Femur (tissue), 1 donor: ENCODE measurements around the gene C7orf57.

ENCODE experiments used
- DNase-seq: peaks from one replicate; pipeline ENCODE4 v3.0.0-alpha.2; 2017

Gene C7orf57

DNA sequence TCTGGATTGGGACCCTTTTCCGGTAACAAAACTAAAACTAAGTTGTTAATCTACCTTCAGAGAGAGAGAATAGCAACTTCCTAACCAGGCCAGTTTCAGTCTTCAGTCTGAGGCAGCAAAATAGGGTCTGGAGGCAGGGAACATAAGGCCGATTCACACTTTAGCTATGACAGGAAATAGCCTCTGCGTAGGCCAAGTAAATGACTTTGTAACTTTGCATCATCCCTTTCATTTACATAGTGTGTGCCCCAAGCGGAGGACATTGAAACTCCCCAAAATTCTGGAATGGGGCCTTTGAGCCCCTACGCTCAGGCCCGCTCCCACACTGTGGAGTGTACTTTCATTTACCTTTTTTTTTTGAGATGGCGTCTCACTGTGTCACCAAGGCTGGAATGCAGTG is 52.0 kb downstream of the C7orf57 start:
- no peak for DNase-seq

DNA sequence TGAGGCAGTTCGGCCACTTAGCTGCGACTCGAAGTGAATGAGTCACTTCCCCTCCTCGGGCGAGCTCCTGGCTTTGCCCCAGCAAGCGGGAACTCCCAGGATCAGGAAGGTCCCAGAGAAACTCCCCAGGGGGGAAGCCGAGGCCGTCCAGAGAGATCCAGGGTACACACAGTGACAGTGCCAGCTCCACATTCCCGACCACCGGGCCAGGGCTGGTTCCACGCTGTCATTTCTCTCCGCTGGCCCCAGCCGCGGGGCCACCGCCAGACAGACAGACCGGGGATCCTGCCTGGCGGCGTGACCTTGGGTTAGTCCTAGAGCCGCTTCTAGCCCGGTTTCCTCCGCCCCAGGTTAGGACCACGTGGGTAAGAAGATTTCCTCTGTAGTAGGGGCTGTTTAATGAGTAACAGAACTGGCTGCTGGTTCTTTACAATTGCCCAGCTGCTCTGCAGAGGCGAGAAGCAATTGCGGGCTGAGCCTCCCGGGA is 53.3 kb downstream of the C7orf57 start:
- peak; percentile 77 for DNase-seq

DNA sequence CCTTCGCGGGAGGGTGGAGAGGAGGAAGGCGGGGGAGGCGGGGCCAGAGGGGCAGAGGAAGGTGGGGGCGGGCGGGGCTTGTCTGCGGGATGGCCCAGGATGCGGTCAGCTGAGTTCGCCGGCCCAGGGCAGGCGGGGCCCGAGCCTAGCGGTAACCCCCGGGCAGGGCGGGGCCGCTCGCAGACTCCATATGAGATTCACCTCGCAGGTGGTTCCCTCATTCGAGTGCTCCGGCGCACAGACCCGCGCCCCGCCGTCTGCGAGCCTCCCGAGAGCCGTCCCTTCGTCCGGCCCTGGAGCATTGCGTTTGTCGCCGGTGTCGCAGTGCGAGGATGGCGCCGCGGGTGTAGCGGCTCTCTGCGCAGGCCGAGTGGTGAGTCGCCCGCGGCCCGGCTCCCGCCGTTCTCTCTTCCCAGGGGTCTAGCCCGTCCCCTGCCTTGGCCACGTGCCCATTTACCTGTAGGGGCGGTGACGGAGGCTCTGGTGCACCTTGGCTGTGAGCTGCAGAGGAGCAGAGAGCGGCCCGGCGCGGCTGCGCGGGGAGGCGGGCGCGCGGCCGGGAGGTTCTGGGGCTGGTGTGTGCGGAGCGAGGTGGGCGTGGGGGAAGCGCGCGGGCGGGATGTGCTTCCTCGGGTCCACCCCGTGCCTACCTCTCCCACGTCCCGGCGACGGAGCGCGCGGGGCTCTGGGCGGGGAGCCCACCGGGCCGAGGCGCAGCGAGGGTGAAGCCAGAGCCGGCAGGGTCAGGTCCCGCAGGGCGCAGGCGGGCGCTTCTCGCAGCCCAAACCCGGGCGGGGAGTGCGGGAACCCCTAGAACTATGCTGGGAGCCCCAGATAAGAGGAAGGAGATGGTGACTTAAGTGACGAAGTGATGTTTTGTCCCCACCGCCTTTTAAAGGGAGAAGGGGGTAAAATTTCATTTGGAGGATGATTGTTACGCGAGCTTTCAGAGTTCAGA is 54.0 kb downstream of the C7orf57 start, which contains the start of gene UPP1:
Gene UPP1 (plus strand): TSS at position 220 of the 958 bp plus-strand sequence. CDS start 5,519 bp downstream, outside the sequence.
- peak; percentile 85 for DNase-seq

DNA sequence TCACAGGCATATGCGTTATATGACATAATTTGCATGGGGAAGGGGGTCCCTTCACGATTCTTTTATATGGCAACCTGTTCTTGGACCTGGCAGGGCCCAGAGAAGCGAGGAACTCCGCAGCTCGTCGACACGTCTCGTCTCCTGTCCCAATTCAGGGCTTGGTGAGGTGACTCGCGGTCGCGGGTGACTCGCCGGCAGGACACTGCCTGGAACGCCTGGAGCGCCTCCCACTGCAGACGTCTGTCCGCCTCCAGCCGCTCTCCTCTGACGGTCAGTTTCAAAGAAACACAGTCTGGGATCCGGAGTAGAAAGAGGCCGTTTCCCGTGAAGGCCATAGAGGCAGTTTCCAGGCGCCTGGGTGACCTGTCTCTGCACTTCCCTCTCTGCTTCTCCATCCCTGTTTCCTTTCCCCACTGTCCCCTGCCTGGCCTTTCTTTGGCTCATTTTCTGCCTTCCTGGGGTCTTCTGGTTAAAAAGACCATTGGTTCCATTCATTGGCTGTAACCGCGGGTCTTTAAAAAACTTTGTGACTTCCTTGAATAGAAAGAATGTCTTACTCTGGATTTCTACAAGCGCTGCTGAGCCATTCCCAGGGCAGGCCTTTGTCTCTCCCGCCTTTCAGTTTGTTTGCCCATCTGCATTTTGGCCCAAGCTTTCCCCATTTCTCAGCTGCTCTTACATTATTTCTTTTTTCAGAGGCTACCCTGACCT is 54.9 kb downstream of the C7orf57 start:
- peak; percentile 39 for DNase-seq

DNA sequence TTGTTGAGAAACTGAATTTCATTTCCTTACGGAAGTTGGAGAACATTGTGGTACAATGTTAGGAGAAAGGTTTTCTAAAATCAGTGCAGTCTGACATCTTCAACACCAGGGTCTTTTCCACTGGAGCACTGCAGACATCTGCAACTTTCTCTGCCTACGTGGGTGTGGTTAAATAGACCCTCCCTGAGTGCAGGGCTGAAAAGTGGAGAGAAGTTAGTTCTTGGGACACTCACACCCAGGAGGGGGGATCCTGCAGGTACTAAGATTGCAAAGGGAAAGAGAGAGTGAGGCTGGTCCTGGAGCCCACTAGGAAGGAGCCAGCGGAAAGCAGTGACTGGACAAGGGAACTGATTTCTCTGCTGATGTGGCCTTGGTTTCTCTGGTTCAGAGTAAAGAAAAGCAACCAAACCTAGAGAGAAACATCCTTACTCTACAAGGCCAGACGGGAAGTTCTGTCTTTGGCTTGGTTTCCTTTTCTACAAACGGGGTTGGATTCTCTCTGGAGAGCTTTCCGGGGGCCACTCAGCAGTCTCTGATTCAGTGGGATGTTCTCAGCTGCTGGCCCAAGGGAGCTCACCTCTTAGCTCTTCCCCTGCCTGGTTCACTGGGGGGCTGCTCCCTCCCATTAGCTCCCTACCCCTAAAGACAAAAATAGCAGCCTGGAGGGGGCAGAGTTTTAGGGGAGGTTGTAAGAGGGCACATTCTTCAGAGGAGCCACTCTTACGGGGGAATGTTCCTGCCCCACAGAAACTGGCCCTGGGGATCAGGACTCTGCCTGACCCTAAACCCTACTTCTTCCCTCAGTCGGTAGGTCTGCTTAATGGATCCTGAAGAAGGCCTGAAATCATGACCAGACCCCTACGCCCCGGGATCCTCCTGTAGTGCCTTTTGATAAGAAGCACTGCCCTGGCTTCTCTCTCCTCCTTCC is 56.4 kb downstream of the C7orf57 start:
- no peak for DNase-seq

DNA sequence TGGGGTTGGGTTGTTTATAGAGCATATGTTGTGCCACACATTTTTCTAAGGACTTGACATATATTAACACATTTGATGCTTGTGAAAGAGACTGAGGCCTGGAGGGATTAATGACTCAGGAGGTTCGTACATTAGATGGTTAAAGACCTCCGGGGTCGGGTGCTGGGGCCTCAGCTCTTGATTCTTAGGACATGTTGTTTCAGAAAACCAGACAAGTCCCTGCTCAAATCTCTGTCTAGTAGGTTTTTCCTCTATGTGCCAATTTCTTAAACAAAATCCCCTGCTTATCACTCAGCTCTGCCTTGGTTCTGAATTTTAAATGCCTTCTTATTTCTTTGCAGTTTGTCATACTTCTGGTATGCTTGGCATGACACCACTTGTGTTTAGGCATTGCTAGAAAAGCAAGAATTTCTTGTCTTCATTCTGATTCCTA is 59.5 kb downstream of the C7orf57 start:
- no peak for DNase-seq

DNA sequence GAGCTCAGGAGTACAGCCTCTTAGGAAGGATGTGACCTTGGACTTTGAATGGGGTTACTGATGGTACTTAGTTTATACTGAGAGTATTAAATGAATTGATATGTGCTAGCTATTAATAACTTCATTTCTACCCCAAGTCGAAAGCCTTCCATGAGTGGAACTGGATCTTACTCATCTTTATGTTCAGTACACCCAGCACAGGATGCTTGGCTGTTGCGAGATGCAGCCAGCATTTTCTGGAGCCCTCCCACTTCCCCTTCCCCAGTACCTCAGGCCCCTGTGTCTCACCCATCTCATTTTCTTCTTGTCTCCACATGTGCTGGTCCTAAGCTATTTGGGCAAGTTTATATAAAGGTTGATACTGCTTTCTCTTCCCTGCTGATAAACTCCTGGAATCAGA is 60.9 kb downstream of the C7orf57 start:
- no peak for DNase-seq

DNA sequence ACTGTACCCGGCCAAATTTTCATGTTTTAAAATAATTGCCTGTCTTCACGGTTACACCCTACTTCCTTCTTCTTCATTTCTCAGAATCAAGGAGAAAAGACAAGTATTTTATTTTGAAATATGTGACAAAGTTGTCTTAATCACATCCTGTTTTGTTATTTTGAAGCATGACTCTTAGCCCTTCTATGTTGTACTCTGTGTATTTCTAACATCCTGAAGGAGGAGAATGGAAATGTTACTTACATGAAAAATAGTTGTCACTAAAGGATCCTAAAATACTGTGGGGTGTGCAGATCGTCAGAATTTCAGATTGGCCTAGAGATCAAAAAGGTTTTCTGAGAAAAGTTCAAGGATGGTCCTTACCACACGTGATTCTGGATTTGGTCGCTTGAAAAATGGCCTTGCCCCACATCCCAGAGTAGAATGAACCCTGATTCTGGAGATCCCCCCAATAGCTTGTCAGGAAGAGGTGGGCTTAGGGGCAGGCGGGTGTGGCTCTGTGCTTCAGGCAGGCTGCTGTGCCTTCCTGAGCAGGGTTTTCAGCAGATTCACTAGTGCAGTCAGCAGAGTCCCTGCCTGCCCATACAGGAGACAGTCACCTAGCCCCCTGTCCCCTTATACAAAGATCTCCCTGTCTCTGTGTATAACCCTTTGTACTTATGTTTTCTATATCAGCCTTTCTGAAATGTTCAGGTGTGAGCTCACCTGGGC is 62.3 kb downstream of the C7orf57 start:
- DNase-seq = no peak

DNA sequence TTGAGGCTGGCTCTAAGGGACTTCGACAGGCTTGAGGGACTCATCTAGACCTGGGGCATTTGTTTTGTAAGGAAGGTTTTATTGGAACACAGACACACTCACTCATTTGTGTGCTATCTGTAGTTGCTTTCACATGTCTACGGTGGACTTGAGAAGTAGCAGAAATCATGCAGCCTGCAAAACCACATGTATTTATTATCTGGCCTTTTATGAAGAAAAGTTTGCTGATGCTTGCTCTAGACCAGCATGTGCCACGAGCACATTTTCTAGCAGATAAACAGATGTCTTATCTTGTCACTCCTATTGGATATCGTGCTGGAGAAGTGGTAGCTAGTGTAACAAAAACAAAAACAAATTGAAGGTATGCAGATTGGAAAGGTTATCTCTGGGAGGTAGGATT is 63.5 kb downstream of the C7orf57 start:
- no peak for DNase-seq

DNA sequence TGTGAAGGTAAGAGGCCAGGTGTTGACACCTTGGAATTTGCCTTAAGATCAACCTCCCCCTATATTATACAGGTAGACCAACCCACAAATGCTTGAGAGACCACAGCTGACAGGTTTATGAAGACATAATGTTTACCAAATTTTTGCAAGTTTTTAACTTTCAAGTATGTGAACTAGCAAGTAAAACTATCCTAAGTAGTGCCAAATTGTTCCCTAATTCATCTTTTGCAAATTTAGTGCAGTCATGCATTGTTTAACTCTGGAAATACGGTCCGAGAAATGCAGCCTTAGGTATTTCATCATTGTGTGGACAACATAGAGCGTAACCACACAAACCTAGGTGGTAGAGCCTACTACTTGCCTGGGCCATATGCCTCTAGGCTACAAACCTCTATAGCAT is 64.4 kb downstream of the C7orf57 start:
- DNase-seq = no peak

DNA sequence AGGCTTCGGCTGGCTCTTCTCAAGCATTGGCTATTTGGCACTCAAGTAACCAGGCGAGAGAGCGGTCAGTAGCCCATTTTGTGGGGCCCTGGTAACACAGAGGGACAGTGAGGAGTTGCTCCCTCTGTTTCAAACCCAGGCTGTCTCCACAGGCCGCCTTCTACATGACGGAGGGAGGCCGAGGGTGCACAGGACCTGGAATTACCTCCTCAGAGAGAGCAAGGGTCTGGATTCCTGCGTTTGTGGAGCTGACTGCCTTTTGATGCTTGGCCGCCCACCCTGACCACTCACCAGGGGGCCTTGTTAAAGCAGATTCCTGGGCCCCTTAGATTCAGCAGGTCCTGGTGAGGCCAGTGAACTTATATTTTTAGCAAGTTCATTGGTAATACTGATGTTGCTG is 66.0 kb downstream of the C7orf57 start:
- DNase-seq = no peak

DNA sequence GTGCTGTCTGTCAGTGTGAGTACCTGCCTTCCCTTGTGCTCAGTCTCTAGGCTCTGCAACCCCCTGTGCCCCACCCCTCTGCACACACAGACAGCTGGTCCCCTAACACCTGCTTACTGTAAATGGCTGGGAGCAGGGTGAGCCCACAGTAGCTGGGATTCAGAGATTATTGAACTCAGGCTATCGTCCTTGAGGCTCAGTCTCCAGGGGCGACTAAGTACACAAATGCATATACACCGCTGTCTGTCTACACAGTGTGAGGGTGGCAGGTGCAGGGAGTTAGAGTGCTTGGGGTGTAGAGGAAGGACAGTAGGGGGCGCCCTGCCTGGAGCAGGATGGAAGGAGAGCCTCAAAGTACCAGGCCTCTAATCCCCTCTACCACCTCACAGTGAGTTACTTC is 66.6 kb downstream of the C7orf57 start:
- DNase-seq = no peak

DNA sequence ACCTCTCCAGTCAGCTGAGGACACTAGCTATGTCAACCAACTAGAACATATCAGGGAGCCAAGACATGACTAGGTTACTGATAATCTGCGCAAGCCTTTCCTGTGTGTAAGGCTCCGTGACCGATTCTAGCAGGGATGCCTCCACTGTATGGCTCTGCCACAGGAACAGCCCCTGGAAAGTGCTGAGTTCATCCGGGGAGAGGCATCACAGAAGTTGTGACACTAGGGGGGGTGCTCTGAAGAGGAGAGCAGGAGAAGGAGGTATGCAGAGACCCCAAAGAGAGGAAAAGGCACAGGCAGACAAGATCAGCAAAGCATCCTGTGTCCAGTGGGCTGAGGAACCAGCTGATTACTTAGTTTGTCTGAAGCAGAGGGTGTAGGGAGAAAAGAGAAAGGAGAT is 67.2 kb downstream of the C7orf57 start:
- DNase-seq = no peak

DNA sequence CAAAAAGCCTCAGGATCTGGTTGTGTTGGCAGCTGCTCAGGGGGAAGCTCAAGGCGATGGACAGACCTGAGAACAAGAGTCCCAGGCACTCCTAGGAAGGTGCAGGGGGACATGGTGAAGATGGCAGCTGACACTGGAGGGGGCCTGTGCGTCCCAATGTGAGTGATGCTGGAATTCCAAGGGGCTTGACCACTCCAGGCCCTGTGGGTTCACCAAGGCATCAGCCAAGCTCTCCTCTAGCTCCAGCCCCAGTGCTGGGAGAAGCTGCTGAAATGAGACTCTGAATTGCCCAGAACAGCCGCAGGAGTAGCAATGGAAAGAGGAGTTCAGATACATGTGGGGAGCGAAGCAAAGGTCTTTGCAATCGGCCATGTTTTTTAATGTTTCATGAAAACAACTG is 69.7 kb downstream of the C7orf57 start:
- no peak for DNase-seq

DNA sequence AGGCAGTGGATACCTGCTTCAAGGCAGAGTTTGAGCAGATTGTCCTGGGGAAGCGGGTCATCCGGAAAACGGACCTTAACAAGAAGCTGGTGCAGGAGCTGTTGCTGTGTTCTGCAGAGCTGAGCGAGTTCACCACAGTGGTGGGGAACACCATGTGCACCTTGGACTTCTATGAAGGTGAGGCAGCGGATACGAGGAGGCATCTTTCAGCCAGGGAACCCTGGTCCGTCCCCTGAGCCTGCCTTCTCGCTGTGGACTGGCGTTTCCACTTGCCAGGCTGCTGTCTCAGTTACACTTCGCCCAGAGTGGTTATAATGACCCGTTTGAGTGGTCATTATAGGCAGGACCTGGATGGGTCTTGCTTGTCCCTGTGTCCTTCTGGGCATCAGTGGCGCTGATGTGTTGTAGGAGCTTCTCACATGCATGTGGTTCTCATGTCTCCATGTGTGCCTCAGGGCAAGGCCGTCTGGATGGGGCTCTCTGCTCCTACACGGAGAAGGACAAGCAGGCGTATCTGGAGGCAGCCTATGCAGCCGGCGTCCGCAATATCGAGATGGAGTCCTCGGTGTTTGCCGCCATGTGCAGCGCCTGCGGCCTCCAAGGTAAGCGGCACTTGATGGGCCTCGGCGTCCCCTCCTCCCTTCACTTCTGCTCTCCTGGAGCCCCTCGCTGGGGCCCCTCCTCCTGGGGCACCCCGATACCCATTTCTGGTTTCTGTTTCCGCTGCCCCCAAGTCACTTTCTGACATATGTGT is 71.7 kb downstream of the C7orf57 start:
- no peak for DNase-seq

DNA sequence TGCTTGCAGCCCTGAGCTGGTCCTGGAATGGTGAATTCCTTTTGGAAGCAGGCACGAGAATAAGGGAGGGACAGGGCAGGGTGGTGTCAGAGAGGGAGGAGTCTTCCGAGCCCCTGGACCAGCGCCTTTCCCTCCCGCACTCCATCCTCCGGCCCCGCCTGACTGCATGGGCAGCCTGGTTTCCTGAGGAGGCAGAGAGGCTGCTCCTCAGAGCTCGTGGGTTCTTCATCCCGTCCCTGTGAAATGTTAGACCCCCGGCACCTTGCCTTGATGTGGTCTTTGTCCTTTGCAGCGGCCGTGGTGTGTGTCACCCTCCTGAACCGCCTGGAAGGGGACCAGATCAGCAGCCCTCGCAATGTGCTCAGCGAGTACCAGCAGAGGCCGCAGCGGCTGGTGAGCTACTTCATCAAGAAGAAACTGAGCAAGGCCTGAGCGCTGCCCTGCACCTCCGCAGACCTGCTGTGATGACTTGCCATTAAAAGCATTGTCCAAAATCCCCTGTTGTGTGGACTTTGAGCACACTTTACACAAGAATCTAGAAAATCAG is 72.7 kb downstream of the C7orf57 start:
- DNase-seq = no peak

DNA sequence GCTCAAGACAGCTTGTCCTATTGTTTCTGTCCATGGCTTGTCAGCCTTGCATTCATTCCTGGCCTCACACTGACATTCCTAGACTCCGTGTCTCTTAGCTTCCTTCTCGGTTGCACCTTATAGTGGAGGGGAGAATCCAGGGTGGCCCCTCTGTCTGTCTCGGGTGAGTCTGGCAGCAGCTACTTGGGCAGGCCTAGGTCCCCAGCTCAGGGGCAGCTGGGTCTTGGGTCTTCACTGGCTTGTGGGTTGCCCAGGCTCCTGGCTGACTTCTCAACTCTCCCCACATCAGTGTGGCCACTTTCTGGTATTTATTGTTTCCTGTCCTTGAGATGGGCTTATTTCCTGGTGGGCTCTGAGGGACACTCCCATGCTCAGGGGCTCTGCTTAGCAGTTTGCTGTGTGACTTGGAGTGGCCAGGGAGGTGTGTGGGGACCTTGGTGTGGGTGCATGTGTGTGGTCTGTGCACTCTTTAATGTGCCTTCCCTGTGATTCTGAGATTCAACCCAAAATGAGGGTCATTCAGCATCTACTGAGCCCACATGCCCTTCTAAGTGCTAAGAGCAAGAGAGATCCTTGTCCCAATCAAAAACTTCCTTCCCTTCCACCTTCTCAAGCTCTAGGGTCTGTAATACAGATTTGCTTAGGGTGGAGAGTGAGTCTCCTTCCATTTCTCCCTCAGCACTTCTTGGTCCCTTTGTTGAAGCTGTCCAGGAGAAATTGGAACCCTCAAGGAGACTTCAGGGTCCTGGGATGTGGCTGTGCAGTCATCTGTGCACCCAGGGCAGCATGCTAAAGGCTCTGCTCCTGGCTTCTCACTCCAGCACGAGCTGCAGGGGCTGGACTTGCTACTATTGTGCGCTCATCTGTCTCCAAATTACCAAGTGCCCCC is 73.9 kb downstream of the C7orf57 start:
- no peak for DNase-seq

DNA sequence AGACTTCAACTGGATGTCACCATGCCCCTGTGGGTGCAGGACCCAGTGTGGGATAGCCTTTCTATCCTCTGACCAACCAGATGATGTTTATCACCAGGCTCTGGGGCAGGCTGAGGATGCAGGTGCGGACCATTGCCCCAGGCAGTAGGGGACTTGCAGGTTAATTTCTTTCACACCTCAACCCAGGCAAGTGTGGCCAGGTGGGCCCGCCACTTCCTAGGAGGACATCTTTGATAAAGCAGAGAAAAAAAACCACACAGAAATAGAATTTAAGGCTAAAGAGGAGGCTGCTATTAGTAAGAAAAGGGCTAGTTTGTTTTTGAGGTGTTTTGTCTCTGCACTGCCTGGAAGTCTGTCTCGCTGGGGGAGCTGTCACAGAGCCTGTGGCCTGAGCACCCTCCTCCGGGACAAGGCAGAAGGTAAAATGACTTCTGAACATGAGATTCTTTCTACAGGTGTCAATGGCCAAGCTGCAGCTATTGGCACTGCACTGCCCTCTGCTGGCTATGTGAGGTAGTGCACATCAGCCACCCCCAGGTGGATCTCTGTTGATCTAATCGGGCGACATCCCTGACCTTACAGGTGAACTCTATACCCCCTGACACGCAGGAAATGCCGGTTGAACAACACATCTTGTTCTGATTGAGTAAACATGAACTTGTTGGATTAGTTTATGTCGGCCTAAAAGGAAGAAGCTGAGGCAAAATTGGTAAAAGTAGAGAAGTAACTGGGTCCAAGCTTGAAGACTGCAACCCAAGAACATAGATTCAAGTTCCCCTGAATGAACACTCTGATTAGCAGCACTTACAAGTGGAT is 74.7 kb downstream of the C7orf57 start:
- DNase-seq = peak; percentile 75

DNA sequence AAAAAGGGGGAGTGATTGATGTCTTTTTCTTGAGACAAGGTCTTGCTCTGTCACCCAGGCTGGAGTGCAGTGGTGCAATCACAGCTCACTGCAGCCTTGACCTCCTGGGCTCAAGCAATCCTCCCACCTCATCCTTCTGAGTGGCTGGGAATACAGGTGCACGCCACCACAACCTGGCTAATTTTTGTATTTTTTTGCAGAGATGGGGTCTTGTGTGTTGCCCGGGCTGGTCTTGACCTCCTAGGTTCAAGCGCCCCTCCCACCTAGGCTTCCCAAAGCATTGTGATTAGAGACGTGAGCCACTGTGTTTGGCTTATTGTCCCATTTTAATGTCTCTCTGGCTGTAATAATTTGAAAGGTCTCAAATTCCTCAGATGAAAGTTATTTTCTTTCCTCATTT is 75.5 kb downstream of the C7orf57 start:
- DNase-seq = no peak
